8988T (cell line): Measurements from ENCODE around the gene DLG2.

Source experiments
- DNase-seq: peaks from one replicate; pipeline ENCODE4 v3.0.0; 2011

DLG2 gene

GRCh38 chr11:85541683-85542082 lies 85.5 kb downstream of the DLG2 start:
- DNase-seq = no peak

GRCh38 chr11:85540635-85541205 lies 86.4 kb downstream of the DLG2 start:
- no peak for DNase-seq

DNA sequence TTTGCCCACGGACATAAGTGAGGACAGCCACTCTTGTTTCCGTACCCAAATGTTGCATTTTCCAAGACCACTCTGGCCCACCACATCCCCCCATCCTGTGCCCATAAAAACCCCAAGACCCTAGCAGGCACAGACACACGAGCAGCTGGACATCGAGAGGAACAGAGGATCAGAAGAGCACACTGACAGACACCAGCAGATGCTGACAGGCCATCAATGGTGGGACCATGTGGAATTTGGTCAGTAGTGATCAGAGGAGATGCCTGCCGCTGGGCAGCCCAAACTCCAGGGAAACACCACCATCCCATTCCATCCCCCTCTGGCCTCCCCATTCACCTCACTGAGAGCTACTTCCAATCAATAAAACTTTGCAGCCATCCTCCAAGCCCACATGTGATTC lies 87.0 kb downstream of the DLG2 start:
- DNase-seq = no peak

DNA sequence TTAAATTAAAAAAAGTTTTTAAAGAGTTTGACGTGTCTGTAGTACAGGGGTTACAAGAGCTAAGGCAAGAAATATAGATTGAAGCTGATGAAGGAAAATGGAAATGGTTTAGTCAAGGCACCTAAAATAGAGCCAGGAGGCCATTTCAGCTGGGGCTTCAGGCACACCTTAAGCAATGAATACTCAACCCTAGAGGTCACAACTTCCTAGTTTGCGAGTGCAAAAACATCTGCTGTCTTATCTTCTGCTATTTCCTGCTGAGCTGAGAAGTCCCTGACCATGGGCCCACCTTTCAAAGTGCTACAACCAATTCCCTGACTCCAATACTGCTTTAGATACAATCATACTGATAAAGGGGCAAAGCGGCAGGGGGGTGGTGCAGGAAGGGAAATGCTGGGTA lies 87.4 kb downstream of the DLG2 start:
- no peak for DNase-seq

DNA sequence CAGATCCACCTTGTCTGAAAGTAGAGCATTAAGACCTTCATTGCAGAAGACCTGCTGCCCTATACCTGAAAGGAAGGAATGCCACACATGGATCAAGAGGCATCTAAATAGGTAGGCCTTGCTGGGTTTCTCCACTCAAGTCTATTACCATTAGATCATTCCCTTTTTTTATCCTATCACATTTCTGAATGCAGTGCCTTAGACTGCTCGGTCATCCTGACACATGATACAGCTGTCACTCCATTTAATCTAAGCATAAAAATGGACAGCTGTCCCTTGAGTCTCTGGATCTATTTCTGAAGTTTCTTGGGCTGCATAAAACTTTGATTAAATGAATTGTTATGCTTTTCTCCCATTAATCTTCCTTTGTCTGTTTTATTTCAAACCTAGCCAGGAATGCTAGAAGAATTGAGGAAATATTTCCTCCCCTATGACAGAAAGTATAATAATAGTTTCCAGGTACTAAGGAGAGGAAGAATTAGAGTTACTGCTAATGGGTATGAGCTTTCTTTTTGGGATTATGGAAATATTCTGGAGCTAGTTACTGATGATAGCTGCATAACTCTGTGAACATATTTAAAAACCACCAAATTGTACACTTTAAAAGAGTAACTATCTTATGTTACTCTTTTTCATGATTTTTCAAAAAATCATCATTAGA lies 88.0 kb downstream of the DLG2 start:
- no peak for DNase-seq

DNA sequence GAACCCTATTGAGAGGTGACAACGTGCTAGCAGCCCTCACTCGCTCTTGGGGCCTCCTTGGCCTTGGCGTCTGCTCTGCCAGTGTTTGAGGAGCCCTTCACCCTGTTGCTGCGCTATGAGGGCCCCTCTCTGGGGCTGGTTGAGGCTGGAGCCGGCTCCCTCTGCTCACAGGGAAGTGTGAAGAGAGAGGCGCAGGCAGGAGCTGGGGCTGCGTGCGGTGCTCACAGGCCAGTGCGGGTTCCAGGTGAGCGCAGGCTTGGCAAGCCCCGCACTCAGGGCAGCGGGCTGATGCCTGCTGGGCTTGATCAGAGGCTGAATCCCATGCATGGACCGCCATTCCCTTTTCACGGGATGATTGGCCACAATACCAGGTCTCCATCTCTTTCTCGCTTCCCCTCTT lies 90.7 kb downstream of the DLG2 start:
- DNase-seq = no peak

DNA sequence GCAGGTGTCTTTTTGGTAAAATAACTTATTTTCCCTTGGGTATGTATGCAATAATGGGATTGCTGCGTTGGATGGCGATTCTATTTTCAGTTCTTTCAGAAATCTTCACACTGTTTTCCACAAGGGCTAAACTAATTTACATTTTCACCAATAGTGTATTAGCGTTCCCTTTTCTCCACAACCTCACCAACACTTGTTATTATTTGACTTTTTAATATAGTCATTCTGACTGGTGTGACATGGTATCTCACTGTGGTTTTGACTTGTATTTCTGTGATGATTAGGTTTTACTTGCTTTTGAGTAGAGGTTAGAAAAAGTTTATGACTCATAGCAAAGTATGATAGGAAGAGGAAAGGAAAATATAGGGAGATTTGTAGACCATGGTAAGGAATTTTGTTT lies 92.3 kb downstream of the DLG2 start:
- no peak for DNase-seq

GRCh38 chr11:85531191-85531897 lies 95.8 kb downstream of the DLG2 start:
- DNase-seq = no peak

- no peak for DNase-seq
Measured at GRCh38 chr11:85530634-85531033, 96.5 kb downstream of the DLG2 start.

- no peak for DNase-seq
Measured at GRCh38 chr11:85526564-85526963, 100.6 kb downstream of the DLG2 start.

DNA sequence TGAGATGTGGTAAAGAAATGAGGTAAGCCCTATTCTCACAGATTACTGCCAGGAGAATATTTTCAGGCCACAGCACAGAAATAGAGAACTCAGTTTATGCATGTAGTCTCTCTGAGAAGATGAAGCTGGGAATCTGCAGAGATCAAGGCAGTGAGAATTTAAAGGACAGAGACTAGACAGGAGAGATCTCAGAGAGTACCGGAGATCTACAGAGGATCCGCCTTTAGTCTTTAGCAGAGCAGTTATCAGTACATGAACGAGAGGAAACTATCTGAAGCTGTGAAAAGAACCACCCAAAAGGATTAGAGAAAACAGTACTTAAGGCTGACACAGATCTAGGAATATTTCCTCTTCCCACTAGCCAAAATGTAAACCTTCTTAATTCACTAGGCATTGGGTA lies 101.5 kb downstream of the DLG2 start:
- no peak for DNase-seq

DNA sequence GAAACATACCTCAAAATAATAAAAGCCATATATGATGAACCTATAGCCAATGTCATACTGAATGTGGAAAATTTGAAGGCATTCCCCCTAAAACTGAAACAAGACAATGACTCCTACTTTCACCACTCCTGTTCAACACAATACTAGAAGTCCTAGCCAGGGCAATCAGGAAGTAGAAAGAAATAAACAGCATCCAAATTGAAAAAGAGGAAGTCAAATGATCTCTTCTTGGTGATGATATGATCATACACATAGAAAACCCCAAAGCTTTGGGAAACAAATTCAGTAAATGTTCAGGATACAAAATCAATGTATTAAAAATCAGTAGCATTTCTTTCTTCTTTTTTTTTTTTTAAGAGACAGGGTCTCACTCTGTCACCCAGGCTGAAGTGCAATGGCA lies 109.9 kb downstream of the DLG2 start:
- no peak for DNase-seq

- DNase-seq = no peak
Measured at GRCh38 chr11:85495918-85496317, 131.2 kb downstream of the DLG2 start.

DNA sequence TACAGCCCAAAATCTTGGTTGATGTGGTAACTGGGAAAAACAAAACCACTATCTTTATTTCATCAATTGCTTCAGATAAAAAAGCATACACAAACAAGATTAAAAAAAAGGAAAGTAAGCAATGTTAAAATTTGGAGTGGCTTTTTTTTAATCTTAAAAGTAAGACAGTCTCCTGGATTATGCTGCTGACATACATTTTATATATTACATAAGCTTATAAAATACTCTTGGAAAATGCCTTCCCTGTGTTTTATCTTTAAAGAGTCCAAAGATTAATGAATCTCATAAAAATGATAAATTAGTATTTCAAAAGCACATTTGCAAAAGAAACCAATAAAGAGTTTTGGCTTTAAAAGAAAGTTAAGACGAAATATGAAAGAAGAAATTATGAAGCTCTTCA lies 132.7 kb downstream of the DLG2 start:
- DNase-seq = no peak

- DNase-seq = no peak
Measured at GRCh38 chr11:85485902-85486301, 141.2 kb downstream of the DLG2 start.

DNA sequence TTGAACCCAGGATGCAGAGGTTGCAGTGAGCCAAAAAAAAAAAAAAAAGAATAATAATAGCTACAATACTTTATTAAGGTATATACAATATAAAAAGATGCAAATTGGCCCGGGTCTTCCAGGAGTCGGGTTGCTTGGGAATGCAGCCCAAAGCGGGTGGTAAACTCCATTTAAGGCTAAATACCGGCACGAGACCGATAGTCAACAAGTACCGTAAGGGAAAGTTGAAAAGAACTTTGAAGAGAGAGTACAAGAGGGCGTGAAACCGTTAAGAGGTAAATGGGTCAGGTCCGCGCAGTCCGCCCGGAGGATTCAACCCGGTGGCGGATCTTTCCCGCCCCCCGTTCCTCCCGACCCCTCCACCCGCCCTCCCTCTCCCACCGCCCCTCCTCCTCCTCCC lies 143.3 kb downstream of the DLG2 start:
- no peak for DNase-seq

DNA sequence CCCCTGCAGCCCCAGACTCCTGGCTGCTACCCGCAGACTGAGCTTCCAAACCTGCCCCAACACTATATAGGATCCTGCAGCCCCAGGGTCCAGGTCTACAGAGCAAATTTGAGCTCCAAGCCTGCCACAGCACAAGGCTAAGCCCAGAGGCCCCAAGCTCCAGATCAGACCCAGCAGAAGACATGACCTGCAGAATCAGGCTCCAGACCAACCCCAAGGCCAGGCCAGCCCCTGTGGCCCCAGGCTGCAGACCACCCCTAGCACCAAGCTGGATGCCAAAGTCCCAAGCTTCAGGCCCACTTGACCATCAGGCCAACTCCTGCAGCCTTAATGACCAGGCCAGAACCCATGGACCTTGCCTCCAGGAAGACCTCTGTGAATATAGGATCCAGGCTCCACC lies 145.3 kb downstream of the DLG2 start:
- DNase-seq = no peak

DNA sequence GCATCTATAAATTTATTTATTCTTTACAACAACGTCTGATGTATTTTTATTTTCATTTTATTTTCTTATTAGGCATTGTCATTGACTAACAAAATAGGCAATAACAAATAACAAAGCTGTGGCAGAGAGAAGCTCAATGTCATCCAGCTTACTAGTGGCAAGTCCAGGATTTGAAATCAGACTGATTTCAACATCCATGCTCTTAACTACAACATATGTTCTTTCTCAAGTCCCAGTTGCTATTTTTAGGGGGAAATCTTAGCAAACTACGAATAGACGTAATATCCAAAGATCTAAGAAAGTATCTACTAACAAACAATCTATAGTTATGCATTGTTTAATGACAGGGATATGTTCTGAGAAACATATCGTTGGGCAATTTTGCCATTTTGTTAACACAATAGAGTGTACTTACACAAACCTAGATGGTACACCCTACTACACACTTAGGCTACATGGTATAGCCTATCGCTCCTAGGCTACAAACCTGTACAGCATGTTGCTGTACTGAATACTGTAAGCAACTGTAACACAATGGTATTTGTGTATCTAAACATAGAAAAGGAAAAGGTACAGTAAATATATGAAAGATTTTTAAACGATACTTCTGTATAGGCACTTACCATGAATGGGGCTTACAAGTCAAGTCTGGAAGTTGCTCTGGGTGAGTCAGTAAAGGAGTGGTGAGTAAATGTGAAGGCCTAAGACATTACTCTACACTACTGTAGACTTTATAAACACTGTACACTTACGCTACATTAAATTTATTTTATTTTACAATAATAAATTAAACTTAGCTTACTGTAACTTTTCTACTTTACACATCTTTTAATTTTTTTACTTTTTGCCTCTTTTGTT lies 151.3 kb downstream of the DLG2 start:
- DNase-seq = no peak

DNA sequence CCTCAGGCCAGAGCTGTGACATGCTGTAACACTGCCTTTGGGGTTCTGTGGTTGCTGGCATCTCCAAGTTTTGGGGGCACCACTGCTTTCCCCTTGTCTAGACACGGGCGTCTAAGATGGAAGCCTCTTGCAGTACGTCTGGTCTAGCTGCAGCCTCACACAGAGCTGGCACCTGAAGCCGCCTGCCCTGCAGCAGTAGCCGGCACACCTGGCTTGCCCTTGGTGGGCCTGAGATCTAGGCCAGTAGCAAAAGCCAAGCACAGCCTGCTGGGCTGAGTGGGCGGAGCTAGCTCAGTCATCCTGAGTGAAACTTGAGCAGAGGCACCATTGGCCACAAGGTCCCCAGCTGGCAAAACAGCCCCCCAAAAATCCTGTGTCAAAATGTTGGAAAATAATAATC lies 154.2 kb downstream of the DLG2 start:
- DNase-seq = no peak

GRCh38 chr11:85464283-85464682 lies 162.9 kb downstream of the DLG2 start:
- DNase-seq = no peak

- no peak for DNase-seq
Measured at GRCh38 chr11:85459304-85459703, 167.8 kb downstream of the DLG2 start.

GRCh38 chr11:85444479-85444878 lies 182.7 kb downstream of the DLG2 start:
- DNase-seq = no peak

- DNase-seq = no peak
Measured at GRCh38 chr11:85440273-85440672, 186.9 kb downstream of the DLG2 start.

- DNase-seq = no peak
Measured at GRCh38 chr11:85438328-85438727, 188.8 kb downstream of the DLG2 start.
